GM10266 (cell line): ENCODE data around the gene SNCA.

Source experiments
- DNase-seq: peaks from one replicate; pipeline ENCODE4 v3.0.0; 2012; ENCODE audit errors: extremely low spot score
- TF ChIP-seq, protein P1 (sequence below): IDR thresholded peaks from 2 replicates; pipeline ENCODE4 v1.5.1; 2012; ENCODE audit warnings: mild to moderate bottlenecking, low read depth; ENCODE audit not compliant: control insufficient read depth, insufficient read depth; ENCODE audit errors: missing control alignments

Gene SNCA

DNA sequence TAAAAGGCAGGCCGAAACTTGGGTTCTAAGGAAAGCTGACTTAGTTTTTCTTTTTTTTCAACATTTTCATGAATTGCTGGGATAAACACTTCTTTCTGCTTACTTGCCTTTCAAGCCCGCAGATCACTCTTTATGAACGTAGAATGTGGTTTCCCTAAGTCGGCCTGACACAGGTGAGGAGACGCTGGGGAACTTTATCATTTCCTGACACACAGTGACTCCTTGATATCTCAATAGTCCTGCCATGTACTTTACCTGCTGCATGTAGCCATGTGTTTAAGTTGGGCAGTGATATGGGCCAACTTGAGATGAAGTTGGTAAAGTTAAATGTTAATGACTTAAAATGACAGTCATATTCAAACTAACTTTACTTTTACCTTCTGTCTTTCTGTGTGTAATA lies 26.6 kb upstream of the SNCA start:
- DNase-seq = no peak
- TF ChIP-seq, protein P1, sequence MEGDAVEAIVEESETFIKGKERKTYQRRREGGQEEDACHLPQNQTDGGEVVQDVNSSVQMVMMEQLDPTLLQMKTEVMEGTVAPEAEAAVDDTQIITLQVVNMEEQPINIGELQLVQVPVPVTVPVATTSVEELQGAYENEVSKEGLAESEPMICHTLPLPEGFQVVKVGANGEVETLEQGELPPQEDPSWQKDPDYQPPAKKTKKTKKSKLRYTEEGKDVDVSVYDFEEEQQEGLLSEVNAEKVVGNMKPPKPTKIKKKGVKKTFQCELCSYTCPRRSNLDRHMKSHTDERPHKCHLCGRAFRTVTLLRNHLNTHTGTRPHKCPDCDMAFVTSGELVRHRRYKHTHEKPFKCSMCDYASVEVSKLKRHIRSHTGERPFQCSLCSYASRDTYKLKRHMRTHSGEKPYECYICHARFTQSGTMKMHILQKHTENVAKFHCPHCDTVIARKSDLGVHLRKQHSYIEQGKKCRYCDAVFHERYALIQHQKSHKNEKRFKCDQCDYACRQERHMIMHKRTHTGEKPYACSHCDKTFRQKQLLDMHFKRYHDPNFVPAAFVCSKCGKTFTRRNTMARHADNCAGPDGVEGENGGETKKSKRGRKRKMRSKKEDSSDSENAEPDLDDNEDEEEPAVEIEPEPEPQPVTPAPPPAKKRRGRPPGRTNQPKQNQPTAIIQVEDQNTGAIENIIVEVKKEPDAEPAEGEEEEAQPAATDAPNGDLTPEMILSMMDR = no peak

DNA sequence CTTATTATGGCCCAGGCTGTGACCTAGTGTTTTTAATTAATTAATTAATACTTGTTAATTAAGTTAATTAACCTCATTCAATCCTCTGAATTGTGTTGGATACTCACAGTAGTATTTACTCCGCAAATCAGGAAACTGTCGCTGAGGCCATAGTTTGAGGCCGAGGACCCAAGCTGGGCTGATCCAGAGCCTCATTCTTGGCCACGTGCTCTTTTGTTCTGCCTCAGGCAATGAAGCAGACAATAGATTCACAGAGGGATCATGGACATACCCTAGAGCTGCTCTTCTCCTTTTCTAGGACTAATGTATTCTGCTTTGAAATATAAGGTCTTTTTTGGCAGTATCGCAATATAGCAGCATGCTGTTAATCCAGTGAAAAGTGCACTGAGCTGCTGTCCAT lies 24.0 kb upstream of the SNCA start:
- TF ChIP-seq, protein P1 = no peak
- no peak for DNase-seq

DNA sequence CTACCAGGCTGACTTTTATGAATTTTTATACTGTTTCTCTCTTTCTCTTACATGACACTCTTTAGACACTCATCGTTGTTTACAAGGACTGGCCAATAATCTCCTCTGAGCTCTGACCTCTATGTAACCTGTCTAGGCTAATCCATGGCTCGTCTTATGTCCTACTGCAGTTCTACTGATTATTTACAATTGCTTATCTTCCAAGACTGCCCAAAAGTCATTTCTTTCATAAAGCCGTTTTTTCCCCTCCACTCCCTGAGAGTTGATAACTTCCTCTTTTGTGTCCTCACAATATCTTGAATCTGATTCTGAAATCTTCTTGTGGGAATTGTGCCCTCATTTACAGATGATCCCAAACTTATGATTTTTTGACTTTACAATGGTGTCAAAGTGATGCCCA lies 18.3 kb upstream of the SNCA start:
- TF ChIP-seq, protein P1 = no peak
- no peak for DNase-seq

DNA sequence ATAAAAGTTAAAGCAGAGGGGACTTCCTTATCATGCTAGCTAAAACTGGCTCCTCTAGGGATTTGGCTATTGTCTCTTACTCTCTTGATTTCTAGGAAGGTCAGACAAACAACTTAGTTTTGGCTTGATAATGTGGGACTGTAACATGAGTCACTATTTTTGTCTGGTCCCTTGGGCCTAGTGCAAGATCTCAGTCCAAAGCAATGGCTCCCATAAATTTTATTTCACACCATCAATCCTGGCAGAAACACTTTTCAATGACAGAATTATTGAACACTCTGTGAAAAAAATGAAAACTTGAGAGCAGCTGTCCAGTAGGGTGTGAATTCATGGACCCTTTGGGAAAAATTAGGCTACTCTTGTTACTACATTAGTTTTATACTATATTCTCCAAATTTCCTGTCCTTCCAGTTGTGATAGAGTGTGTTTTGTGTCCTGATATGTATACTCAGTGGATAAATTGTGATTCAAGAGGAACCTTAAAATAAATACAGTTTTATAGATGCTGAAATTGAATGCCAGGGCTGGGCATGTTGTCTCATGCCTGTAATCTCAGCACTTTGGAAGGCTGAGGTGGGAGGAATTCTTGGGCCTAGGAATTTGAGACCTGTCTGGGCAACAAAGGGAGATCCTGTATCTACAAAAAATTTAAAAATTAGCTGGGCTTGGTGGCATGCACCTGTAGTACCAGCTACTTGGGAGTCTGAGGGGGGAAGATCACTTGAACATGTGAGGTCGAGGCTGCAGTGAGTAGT lies 10.8 kb upstream of the SNCA start:
- DNase-seq = no peak
- TF ChIP-seq, protein P1 = no peak

DNA sequence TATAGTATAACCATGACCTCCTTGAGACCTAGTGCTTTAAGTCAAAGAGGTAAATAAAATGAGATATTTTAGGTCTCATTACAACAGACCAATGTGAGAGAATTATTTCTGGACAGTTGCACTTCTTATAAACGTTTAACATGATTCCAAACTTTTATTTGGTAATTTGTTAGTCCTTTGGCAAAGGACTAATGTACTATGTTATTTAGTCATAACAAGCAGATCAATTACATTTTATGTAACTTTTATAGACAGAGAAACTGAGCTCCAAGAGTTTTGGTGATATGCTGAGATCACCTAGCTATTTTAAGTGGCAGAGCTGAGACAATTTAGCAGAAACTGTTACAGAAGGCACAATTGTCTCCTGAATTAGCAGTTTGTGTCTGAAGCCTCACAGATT lies 2.6 kb upstream of the SNCA start:
- no peak for DNase-seq
- TF ChIP-seq, protein P1 = no peak

DNA sequence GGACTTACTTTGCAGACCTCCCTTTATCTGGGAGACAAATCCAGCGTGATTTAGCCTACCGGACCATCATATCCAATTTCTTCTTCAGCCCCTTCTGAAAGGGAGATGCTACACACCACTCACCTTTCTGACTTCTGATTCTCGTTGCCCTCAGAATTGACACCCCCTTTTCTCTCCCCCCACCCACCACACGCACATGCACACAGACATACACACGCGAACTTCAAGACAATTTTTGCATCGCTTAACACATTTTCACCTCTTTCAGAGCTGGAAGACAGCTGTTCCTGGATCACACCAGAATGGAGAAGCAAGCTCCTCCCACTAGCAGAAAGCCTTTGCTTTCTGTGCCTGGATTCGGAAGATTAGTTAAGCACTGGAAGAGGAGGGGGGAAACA lies 1.0 kb upstream of the SNCA start:
- DNase-seq = no peak
- TF ChIP-seq, protein P1 = no peak

DNA sequence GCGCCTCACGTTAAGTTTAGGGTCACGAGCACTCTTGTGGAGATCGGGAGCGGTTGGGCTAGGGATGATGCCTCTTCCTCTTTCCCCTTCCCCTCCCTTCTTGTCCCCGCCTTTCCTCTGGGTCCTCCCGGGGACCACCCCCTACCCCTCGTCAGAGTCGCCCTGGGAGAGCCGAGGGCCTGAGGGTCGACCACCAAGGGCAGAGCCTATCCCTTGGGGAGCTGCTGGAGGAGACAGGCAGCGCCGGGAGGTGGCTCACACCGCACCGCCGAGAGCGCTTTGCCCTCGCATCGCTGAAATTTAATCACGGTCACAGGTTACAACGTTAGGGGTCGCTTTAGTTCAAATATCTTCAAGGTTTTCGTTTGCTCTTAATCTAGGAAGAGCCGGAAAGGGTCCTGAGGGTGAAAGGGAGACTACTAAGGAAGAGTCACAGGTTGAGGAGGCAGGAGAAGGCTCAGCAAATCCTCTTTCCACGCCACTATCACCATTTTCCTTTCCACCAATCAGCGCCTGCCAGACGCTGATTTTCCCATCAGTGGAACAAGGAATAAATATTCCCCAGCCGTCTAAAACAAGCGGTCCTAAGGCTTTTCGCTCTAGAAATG lies 528 bp upstream of the SNCA start:
- TF ChIP-seq, protein P1 = no peak
- peak; percentile 28 for DNase-seq
